C4-2B (cell line): ENCODE data around the gene NCSTN.

Experiments
- ZFX ChIP-seq: fragments of 450-650 bp; IDR thresholded peaks from 2 replicates; pipeline ENCODE4 v1.6.1; 2017
- TF ChIP-seq, protein P1 (sequence below): fragments of 450-650 bp; conservative IDR thresholded peaks from 2 replicates; pipeline ENCODE4 v1.5.1; 2017; ENCODE audit warnings: mild to moderate bottlenecking

DNA sequence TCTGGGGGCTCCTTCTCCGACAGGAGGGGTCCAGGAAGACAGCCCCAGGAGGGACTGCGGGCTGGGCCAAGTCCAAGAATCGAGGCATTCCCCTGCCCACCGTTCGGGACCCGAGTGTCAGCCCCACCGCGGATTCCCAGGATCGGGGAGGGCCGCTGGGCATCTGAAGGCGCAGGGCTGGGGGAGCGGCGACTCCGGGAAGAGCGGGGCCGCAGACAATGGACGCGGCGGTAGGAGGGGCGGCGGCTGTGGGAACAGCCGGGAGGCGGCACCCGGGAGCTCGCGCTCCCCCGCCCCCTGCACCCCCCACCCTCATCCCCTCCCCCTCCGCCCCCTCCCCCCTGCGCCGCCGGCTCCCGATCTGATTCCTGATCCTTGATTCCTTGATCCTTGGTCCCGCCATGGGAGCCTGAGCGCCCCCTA, 57.1 kb downstream of the NCSTN start, which contains the start of gene VANGL2:
- TF ChIP-seq, protein P1, sequence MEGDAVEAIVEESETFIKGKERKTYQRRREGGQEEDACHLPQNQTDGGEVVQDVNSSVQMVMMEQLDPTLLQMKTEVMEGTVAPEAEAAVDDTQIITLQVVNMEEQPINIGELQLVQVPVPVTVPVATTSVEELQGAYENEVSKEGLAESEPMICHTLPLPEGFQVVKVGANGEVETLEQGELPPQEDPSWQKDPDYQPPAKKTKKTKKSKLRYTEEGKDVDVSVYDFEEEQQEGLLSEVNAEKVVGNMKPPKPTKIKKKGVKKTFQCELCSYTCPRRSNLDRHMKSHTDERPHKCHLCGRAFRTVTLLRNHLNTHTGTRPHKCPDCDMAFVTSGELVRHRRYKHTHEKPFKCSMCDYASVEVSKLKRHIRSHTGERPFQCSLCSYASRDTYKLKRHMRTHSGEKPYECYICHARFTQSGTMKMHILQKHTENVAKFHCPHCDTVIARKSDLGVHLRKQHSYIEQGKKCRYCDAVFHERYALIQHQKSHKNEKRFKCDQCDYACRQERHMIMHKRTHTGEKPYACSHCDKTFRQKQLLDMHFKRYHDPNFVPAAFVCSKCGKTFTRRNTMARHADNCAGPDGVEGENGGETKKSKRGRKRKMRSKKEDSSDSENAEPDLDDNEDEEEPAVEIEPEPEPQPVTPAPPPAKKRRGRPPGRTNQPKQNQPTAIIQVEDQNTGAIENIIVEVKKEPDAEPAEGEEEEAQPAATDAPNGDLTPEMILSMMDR: no peak
- no peak for TF ChIP-seq ZFX
